Measurements from ENCODE around the gene CDKL5.

The CDKL5 gene

GRCh38 chrX:18643853-18644252, 218.4 kb downstream of the CDKL5 start:
- Histone ChIP-seq H3K9ac (ENCODE audit: low read length) (no peak overlapping the region), H4K20me1 (ENCODE audit: insufficient read depth, low read length) (no peaks in the 10 kb centered on the region), H3K27me3 (ENCODE audit: low read depth, low read length) (no peaks in the 10 kb centered on the region)

GRCh38 chrX:18647621-18648020, 222.2 kb downstream of the CDKL5 start:
- Histone ChIP-seq H3K79me2 (ENCODE audit: low read length) (no peaks in the 10 kb centered on the region), H4K20me1 (ENCODE audit: insufficient read depth, low read length) (no peaks in the 10 kb centered on the region)

More at GRCh38 chrX:18643853-18644252, 218.4 kb downstream of the CDKL5 start:
- Histone ChIP-seq H3K79me2 (ENCODE audit: low read length) (no peaks in the 10 kb centered on the region), H3K4me3 (ENCODE audit: low read length) (no peak overlapping the region), H3K4me2 (ENCODE audit: low read length) (no peak overlapping the region), H3K27ac (ENCODE audit: low read length) (no peak overlapping the region), H3K9me3 (ENCODE audit: insufficient read depth, low read length) (no peaks in the 10 kb centered on the region), H3K36me3 (replicated peaks; ENCODE audit: low read depth, low read length) (no peaks in the 10 kb centered on the region), H3K4me1 (ENCODE audit: low read length) (no peaks in the 10 kb centered on the region), H2AFZ (ENCODE audit: low read depth, low read length) (no peak overlapping the region)
- TF ChIP-seq CTCF (IDR thresholded peaks at IDR 0.05; ENCODE audit: low read depth, low read length) (no peak), EZH2phosphoT487 (IDR thresholded peaks at IDR 0.05; ENCODE audit: low read depth) (no peak)

GRCh38 chrX:18649498-18649951, 224.1 kb downstream of the CDKL5 start:
- Histone ChIP-seq H3K36me3 (replicated peaks; ENCODE audit: low read depth, low read length) (no peaks in the 10 kb centered on the region), H2AFZ (ENCODE audit: low read depth, low read length) (no peak overlapping the region), H3K79me2 (ENCODE audit: low read length) (no peaks in the 10 kb centered on the region), H3K9ac (ENCODE audit: low read length) (no peak overlapping the region), H3K4me1 (ENCODE audit: low read length) (no peaks in the 10 kb centered on the region), H3K9me3 (ENCODE audit: insufficient read depth, low read length) (no peaks in the 10 kb centered on the region), H3K4me2 (ENCODE audit: low read length) (no peak overlapping the region), H3K27ac (ENCODE audit: low read length) (no peak overlapping the region), H3K4me3 (ENCODE audit: low read length) (no peak overlapping the region), H4K20me1 (ENCODE audit: insufficient read depth, low read length) (no peaks in the 10 kb centered on the region), H3K27me3 (ENCODE audit: low read depth, low read length) (no peaks in the 10 kb centered on the region)
- TF ChIP-seq CTCF (IDR thresholded peaks at IDR 0.05; ENCODE audit: low read depth, low read length) (no peak), EZH2phosphoT487 (IDR thresholded peaks at IDR 0.05; ENCODE audit: low read depth) (no peak)

More at GRCh38 chrX:18647621-18648020, 222.2 kb downstream of the CDKL5 start:
- no peak overlapping the region for H3K4me3 ChIP-seq (ENCODE audit: low read length)
- H3K27ac ChIP-seq (ENCODE audit: low read length): no peak overlapping the region
- H3K9ac ChIP-seq (ENCODE audit: low read length): no peak overlapping the region
- no peaks in the 10 kb centered on the region for H3K27me3 ChIP-seq (ENCODE audit: low read depth, low read length)
- H3K4me1 ChIP-seq (ENCODE audit: low read length): no peaks in the 10 kb centered on the region
- no peaks in the 10 kb centered on the region for H3K36me3 ChIP-seq (replicated peaks; ENCODE audit: low read depth, low read length)
- no peak overlapping the region for H3K4me2 ChIP-seq (ENCODE audit: low read length)
- no peaks in the 10 kb centered on the region for H3K9me3 ChIP-seq (ENCODE audit: insufficient read depth, low read length)
- H2AFZ ChIP-seq (ENCODE audit: low read depth, low read length): no peak overlapping the region
- TF ChIP-seq EZH2phosphoT487 (IDR thresholded peaks at IDR 0.05; ENCODE audit: low read depth) (no peak), CTCF (IDR thresholded peaks at IDR 0.05; ENCODE audit: low read depth, low read length) (no peak)

GRCh38 chrX:18650662-18651061, 225.3 kb downstream of the CDKL5 start:
- H3K4me2 ChIP-seq (ENCODE audit: low read length): no peak overlapping the region
- H3K9me3 ChIP-seq (ENCODE audit: insufficient read depth, low read length): no peaks in the 10 kb centered on the region
- H3K36me3 ChIP-seq (replicated peaks; ENCODE audit: low read depth, low read length): no peaks in the 10 kb centered on the region
- TF ChIP-seq EZH2phosphoT487 (IDR thresholded peaks at IDR 0.05; ENCODE audit: low read depth) (no peak), CTCF (IDR thresholded peaks at IDR 0.05; ENCODE audit: low read depth, low read length) (no peak)
- H3K4me3 ChIP-seq (ENCODE audit: low read length): no peak overlapping the region
- H4K20me1 ChIP-seq (ENCODE audit: insufficient read depth, low read length): no peaks in the 10 kb centered on the region
- no peaks in the 10 kb centered on the region for H3K27me3 ChIP-seq (ENCODE audit: low read depth, low read length)
- H3K9ac ChIP-seq (ENCODE audit: low read length): no peak overlapping the region
- no peaks in the 10 kb centered on the region for H3K4me1 ChIP-seq (ENCODE audit: low read length)
- H3K27ac ChIP-seq (ENCODE audit: low read length): no peak overlapping the region
- no peak overlapping the region for H2AFZ ChIP-seq (ENCODE audit: low read depth, low read length)
- no peaks in the 10 kb centered on the region for H3K79me2 ChIP-seq (ENCODE audit: low read length)

All from OCI-LY3 (cell line).